Activated T-cell treated with anti-CD3 and anti-CD28 coated beads, Interleukin-2, amount 50 U/mL, for 1 hour (primary cell): ENCODE data around the gene MEIS1.

ENCODE experiments used
- DNase-seq: peaks from one replicate; pipeline ENCODE4 v3.0.0-alpha.2; 2020

MEIS1 gene

DNA sequence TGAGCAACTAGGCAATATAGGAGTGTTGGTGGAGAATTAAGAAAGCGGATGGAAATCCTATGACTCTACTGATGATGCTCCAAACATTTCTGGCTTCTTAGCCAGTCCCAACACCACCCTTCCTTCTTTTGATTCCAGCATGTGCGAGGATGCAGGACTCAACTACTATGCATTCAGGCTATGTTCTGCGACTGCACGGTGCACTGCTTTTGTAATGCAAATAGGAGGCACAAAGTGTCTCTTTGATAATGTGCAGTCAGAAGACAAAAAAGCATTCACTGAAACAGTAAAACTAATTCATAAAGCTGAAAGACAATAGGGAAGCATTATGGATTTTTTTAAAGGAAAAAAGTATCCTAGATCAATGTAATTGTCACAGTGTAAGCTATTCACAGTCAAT, 106.7 kb downstream of the MEIS1 start:
- no peak for DNase-seq

DNA sequence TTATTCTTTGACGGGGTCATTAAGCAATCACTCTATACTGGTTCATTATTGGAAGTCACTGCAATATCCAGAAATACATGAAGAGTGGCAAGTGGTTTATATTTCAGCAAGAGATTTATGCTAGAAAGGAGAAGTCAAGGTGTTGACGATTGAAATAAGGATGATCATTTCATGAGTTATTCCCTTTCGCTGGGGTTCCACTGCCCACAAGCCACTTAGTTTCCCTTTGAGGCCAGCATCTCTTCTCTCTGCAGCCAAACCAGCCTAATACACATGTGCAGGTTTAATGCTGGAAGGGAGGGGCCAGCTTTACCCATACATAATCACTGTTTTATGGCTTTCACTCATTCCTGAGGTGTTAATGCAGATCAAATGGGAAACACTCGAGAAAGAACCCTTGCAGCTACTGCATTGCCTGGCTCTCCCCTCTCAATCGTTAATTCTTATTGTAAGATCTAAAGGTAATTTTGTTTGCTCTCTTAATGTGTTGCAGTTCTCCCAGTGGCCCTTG, 108.4 kb downstream of the MEIS1 start:
- DNase-seq = no peak

DNA sequence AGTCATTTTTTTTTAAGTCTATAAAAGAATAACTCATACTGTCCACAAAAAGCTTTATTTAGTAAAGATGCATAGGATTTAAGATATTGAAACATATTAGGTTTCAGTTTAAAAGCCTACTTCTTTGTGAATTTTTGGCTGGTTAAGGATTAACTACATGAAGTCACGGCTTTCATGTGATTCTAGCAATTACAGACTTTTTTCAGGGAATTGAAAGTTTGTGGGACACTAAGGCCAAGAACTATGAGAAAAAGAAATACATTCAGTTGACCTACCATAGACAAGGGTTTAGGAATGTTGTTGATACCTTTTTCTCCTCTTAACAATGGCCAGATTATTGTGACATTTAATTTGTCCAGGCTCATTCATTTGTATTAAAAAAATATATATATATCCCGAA, 109.3 kb downstream of the MEIS1 start:
- no peak for DNase-seq

DNA sequence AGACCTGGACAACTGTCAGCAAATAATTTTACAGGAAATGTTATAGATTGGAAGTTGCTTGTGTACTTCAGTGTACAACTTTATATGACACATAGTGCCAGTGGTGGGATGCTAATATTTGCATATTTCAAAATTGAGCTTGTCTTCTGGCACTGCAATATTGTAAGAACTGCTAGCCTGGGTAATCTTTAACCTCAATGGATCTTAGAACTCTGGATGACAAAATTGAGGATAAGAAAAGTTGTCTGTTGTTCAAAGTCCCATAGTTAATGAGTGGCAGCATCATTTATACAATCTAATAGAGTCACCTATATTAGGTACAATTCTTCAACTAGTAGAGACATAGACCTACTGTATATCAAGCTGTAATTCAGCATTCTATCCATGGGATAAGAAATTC, 110.3 kb downstream of the MEIS1 start:
- no peak for DNase-seq

DNA sequence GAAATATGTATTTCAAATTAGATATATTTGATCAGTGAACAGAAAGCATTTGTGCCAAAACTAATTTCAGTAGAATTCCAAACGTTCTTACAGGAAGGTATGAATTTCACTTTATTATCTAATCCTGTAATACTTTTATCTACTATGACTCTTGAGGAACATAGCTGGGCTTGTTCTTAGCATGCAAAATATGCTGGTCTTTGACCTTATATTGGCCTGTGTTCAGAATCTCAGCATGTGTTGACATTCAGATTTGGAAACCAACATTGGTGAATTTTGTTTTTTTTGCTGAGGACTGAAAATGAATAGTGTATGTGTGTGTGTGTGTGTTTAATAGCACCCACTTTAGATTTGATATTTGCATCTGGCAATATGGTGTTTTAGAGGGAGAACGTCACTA, 112.2 kb downstream of the MEIS1 start:
- DNase-seq = no peak

DNA sequence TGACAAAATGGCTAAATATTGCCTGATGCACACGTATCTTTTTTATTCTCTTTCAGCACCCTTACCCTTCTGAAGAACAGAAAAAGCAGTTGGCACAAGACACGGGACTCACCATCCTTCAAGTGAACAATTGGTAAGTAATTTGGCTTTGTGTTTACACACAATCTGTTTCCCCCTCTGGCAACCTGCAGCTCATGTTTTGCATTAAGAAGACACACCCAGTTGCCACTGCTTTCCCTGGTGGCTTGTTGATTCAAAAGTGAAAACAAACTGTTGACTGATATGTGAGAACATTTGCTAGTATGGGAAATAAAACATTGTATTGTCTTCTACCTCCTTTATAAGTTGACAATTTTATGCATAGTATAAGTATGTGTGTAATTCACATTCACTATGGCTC, 113.0 kb downstream of the MEIS1 start:
- no peak for DNase-seq

DNA sequence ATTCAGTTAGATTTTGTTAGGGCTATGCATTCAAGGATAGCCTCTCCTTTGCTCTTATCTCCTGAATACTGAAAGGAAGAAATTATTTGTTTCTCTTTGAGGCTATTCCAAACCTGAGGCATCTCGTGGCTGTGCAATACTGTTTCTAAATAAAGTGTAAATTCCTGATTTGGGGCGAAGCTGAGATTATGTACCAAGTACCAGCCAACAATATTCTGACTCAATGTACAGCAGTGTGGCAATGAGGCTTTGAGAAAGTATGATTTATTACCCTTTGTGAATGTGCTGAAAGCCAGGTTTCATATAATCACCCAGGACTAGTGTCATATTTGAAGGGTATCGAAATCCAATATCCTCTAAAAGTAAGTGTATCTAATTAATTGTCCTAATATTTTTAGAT, 113.5 kb downstream of the MEIS1 start:
- DNase-seq = no peak

DNA sequence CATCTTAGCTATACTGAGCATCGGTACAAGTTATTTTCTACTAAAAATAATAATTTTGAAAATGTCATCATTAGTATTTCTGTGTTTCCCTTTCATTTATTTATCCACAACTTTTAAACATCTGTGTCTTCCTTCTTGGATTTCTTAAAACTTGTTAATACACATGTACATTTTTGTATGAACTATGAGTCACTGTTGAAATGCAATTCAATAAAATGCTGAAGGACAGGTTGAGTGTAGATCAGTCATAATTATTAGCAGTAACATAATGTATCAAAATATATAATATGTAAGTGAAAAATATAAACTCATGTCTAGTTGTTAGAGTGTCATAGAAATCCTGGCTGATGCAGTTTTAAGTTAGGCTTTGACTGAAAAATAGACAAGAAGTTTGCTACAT, 115.9 kb downstream of the MEIS1 start:
- no peak for DNase-seq

DNA sequence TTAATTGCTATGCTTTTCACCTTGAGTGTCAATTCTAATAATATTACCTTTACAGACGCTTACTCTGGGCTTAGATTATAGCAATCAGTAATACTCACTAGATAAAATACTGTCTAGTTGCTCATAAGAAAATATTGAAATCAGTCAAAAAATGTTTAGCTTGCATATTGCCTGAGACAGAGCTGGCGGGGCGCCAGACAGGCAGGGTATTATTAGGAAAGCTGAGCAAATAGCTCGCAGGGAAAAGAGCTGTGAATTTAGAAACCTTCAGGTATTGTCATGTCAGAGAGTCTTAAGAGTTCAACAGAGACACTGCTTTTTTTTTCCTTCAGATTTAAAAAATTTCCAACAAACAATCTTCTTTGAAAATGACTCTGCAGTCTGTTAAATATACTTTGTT, 118.4 kb downstream of the MEIS1 start:
- no peak for DNase-seq

DNA sequence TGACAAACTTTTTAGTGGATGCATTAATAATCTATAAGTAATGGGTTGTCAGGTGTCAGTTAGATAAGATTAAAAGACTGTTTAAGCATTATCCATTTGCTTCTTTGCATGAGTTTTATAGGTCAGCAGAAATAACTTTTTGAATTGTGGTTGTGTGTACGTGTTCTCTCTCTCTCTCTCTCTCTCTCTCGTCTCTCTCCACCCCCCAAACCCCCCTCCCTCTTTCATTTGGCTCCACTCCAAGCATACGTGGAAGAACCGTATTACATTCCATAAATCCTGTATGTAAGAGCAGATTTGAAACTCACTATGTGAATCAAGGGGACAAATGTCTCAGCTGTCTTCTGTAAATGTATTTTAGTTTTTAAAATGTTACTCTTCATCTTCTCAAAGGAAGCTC, 120.2 kb downstream of the MEIS1 start:
- no peak for DNase-seq

DNA sequence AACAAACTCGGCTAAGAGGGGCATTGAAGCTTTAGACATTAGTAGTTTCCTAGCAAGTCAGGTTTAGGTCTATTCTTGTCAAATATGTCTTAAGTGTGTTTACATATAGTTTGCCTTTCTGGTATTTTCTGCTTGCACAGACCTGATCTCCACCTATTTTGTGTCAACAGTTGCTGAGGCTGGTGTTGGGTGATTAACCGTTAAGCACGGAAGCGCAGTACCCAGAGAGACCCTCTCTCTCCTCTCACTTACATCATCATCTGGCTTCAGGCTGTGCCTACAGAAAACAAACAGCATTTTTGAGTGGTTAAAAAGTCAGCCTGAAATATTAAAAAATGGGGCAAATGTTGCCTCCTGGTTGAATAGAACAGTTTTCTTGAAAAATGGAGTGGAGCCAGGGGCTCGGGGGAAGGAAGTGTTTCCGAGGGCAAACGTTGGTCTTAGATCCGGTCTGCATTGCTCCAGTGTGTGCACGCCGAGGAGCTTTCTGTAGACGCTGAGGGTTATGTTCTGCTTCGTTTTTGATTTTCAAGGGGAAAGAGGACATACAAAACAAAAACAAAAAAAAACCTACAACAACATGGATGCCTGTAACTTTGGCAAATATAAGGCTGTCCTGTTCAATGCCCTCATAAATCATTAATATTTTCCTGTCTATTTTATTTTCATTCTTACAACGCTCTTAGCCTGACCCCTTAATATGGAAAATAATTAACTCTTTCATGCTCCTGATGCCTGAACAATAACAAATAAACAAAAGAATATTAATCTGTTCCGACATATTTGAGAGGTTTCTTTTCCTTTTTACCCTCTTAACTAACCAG, 120.8 kb downstream of the MEIS1 start:
- no peak for DNase-seq

DNA sequence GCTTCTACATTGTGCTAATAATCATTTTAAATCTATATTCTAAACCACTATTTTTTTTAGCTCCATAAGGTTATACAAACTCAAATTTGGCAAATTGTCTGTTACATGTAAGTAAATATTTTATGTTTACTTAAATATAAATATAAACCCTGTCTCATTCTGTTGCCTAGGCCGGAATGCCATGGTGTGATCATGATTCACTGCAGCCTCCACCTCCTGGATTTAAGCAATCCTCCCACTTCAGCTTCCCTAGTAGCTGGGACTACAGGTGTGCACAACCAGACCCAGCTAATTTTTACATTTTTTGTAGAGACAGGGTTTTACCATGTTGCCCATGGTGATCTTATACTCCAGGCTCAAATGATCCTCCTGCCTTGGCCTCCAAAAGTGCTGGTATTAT, 124.7 kb downstream of the MEIS1 start:
- no peak for DNase-seq

DNA sequence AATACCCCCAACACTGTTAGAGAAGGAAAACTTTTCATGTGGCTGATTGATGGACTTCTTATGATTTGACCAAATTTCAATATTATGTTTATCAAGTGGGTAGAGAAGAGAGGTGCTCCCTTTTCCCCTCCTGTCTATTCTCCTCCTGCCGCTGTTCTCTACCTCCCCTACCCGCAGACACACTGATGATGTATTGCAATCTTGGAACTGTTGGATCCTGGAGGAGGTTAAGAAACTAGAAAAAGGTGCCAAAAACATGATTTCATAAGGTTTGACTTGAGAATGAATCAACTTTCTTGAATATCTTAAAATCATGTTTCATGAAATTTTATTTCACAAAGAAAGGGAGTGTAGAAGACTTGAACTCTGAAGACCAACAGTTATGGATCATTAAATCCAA, 125.8 kb downstream of the MEIS1 start:
- DNase-seq = no peak

DNA sequence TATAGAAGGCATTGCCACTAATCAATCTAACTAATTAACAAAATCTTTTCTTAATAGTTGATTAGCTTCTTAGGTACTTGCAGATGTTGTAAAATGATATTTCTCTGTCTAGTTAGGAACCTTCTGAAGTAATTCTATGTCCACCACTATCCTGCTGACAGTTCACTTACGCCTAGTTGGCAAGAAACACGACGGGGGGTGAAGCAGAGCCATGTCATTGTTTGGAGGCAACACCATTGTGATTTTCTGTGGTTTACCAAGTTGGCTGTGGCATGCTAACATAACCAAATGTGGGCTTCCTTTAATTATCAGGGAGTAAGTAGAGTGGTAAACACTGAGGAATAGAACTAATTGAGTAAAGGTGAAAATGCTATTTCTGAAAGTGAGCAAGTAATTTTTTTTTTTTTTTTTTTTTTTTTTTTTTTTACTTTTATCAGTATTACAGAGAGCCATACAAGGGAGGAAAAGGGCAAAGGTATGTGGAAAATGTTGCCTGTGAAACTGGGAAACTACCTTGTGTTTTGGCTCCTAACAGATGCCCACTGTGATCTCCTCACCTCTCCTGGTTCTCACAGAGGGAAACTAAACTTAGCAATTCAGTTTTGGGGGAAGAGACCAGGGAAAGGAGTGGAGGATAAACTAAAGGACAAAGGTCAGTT, 126.8 kb downstream of the MEIS1 start:
- DNase-seq = no peak

DNA sequence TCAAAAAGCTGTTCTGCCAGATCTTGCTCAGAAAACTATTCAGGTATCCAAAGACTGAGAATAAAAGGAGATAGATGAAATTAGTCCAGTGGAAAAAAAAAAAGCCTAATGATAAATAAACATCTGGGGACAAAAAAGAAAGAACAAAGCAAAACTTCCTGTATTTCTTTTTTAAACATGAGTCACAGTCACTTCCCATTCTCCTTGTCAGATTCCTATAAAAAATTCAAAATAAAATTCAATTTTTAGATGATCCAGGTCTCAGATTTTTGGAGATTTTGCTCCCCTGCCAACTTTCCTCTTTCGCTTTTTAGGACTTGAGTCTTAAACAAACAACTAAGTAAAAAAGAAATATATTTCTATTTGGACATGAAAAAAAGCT, 127.4 kb downstream of the MEIS1 start:
- DNase-seq = no peak

DNA sequence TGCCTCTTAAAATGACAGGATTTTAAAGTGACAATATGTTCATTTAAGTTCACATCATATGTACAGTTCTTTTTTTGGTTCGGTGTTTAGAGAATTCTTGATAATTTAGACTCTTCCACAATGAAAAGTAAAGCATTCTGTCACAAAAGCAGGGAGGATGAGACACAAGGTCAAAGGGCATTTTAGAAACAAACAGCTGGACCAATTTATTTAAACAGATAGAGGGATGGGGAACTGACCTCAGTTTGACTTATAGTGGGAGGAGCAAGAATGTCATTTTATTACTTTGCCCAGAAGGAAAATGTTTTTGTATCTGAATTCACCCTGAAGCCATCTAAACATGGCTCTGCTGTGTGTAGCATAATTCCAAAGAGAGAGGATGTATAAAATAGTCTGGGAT, 128.5 kb downstream of the MEIS1 start:
- DNase-seq = no peak

DNA sequence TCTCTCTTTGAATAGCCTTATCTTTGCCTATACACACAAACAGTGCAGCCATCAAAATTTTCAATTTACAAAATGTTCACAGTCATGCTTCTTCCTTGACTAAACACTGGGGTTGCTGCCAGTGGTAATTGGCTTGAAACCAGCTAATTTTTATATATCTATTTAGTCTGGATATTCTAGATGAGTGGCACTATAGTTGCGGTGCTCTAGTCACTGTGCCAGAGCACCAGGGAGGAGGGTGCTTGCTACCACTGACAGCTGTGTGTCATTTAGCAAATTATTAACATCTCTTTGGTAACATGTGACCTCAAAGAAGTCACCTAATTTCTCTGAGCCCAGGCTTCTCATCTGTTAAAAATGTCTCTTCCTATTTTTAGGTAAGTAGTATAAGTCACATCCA, 130.4 kb downstream of the MEIS1 start:
- DNase-seq = no peak

DNA sequence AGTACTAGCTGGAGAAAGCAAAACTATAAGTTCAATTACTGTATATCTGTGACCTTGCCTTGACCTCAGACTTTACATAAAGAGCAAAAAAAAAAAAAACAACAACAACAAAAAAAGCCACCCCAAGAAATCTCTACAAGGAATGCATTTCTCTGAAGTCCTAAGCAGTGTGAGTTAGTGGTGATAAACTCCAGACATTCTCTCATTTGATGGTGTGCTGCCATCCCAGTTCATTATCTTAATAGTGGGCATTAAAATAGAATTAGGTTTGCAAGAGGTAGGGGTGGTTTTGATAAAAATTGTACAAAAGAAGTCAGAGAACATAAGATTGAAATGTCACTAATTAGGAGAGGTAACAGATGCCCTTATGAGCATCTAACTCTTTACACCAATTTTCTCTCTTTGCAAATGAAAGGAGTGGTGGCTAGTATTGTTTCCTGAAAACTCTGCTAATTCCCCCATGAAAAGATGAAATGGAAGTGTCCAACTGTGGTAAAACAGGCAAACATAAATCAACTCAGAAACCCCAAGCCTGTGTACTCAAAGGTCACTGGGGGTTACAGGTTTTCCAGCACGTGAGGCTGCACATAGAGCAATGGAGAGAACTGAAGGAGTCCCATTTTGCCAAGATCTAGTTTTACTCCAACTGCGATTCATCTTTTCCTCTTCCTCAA, 131.9 kb downstream of the MEIS1 start:
- no peak for DNase-seq

DNA sequence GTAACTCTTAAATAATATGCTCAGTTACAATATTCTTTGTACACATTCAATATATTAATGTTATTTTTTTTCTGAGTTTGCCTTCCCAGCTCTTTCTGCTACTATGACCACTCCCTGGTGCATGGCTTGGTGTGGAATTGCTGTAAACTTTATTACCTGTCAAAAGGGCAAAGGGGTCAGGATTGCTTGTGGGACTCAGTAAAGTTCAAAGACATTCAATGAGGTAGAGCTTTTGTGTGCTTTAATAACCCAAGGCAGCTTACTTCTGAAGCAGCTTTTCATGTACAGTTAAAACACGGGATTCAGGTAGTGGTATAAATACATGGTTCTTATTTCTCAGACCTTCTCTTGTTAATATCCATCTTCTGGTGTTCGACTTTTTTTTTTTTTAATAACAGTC, 132.8 kb downstream of the MEIS1 start:
- no peak for DNase-seq

DNA sequence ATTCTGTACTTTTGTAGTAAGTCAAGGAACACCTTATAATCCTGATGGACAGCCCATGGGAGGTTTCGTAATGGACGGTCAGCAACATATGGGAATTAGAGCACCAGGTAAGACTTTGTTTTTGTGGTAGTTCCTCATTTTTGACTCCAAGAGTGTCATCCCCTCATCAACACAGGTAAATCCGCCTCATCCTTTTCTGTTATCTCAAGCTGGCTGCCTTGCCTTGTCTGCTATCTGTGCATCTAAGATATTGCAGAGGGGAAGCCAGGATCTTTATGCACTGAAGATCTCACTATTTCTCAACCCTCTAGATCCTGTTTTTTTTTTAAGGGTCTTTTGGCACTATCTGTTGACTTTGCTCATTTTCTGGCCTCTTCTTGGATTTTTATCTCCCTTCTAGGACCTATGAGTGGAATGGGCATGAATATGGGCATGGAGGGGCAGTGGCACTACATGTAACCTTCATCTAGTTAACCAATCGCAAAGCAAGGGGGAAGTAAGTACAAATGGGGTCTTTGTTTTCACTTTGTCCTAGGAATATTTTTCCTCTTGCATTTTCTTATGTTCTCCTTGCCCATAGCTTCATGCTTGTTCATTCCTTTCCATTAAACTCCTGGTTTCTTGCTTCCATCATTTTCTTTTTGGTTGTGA, 133.8 kb downstream of the MEIS1 start:
- DNase-seq = no peak

DNA sequence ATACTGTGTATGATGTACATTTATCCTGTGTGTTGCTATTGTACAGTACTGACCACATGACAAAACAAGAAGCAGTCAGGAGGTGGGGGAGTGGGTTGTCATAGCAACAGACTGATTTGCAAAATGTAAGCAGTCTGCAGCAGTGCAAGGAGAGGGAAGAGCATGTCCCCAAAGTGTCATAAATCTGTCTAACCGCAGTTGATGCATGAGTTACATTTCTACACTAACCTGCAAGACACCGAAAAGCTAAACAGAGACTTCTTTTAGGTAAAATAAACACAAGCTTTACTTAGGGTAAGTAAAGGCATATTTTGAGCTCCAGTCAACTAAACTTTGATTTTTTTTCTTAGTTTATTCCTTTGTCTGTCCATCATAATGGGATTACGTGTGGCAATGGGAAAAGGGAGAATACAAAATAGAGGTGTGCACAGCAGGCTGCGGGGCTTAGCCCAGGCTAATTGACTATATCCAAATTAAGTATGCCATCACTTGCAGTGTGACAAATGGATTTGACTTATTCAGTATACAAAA, 134.5 kb downstream of the MEIS1 start:
- DNase-seq = no peak

DNA sequence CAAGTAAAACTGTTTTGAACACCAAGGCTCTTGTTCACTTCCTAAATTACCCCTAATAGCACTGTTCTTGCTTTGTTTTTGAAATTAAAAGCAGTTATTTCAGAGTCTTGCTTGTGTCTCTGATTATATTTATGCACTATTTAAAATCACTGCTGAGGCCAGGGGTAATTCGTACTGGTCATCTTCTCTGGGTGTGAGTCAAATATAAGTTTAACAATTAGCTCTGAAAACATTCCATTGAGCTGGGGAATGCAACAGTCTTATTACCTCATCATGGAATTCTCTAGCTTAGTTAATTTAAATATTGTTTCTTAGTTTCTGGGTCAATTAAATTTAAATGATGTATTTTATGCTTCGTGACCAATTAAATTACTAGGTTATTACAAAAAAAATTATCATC, 135.0 kb downstream of the MEIS1 start:
- DNase-seq = no peak

DNA sequence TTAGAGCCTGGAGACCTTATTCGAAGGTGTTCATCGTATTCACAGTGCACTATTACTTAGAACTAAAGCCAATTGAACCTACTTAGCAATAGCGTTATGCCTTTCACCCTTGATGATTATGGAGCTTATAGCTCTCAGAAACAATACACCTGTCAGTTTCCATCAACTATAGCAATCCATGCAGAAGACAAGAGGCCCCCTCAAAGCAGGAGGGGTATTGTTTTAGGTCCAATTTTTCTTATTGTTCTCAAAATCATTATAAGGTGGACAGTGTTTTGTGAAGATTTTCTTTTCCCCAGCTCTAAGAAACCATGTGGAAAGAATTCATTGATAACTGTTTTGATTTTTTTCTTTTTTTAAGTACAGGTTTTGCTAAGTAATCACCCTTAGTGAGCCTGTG, 135.5 kb downstream of the MEIS1 start:
- no peak for DNase-seq
